Stomach (tissue), 9 donors: ENCODE data around the gene NEO1. TPM values are rescaled to one million over a fixed set of nuclear protein-coding genes. Genes with fewer than 3 reads are reported as not detected.
"Not testable (repeated sequence)": the region's sequence is repeated elsewhere in the genome, so short reads cannot be mapped to it uniquely, and the experiment has no call there.

Source experiments
- DNase-seq, 2 donors: peaks; one replicate each; pipeline versions ENCODE4 v3.0.0 to v3.0.0-alpha.2; 2013 to 2019
- H3K27ac ChIP-seq, 5 donors: fragments of 200-600 bp in 4 of 5; sonication (generic) in 4 of 5; one replicate each; pipeline ENCODE4 v1.5.1; 2013 to 2019; ENCODE audit warnings: mild to moderate bottlenecking in 1 of 5, moderate library complexity in 1 of 5
- H3K27me3 ChIP-seq, 3 donors: fragments of 200-600 bp; sonication (generic); one replicate each; pipeline ENCODE4 v1.5.1; 2017 to 2019; ENCODE audit warnings: mixed run types in 1 of 3
- H3K36me3 ChIP-seq, 4 donors: fragments of 200-600 bp; sonication (generic); 1 replicate in 3 of 4; 2 replicates in 1 of 4; pipeline ENCODE4 v1.5.1; 2016 to 2019
- H3K4me1 ChIP-seq, 4 donors: fragments of 200-600 bp; sonication (generic); one replicate each; pipeline ENCODE4 v1.5.1; 2016 to 2019
- H3K4me3 ChIP-seq, 4 donors: fragments of 200-600 bp; sonication (generic) in 3 of 4; one replicate each; pipeline ENCODE4 v1.5.1; 2016 to 2019; ENCODE audit warnings: mild to moderate bottlenecking in 1 of 4
- H3K9me3 ChIP-seq, 4 donors: fragments of 200-600 bp; sonication (generic); one replicate each; pipeline ENCODE4 v1.5.1; 2016 to 2019
- EP300 ChIP-seq: sonication (generic); formaldehyde crosslinking; IDR thresholded peaks from one replicate; pipeline ENCODE4 v1.6.1; 2017; ENCODE audit warnings: antibody characterized with exemption
- POLR2A ChIP-seq, 4 donors: fragments of 450-650 bp; IDR thresholded peaks; one replicate each; pipeline ENCODE4 v1.6.1; 2016; ENCODE audit warnings: antibody characterized with exemption in 4 of 4, control low read depth in 2 of 4, mild to moderate bottlenecking in 1 of 4, moderate library complexity in 1 of 4
- POLR2AphosphoS5 ChIP-seq, 3 donors: sonication (generic); formaldehyde crosslinking; IDR thresholded peaks; one replicate each; pipeline ENCODE4 v1.6.1; 2016; ENCODE audit warnings: antibody characterized with exemption in 3 of 3
- WGBS, 5 donors: extraction: QIAGEN DNeasy Blood & Tissue Kit in 3 of 5; methylation state at CpG; one replicate each; pipeline versions ENCODE4 v1.1.5 to v1.1.7; 2013 to 2018; 5-methylcytosine and 5-hydroxymethylcytosine counted together
- intact Hi-C: fragments of 100-400 bp; cut with DNase I; formaldehyde crosslinking; loops from one replicate; pipeline ENCODE4 v1.15.1; 2023; ENCODE audit warnings: low total_unique reads
- polyA plus RNA-seq, 3 donors: library from polyadenylated mRNA; stranded (reverse); fragments of 200-250 nt; gene quantifications; one replicate each; pipeline ENCODE4 v1.2.3, GENCODE V29; 2013
- total RNA-seq, 5 donors: library from RNA; depleted of rRNA; stranded (reverse); fragments of >200 nt; gene quantifications; one replicate each; pipeline versions ENCODE4 v1.1.0 to v1.2.3, GENCODE V29; 2014 to 2016
- TF ChIP-seq, protein P1 (sequence below), 7 experiments: fragments of 450-650 bp in 4 of 7; fragments of 200-600 bp in 3 of 7; sonication (generic) in 3 of 7; IDR thresholded peaks; one replicate each; pipeline ENCODE4 v1.5.1; 2016 to 2019; ENCODE audit warnings: antibody characterized with exemption in 7 of 7, control low read depth in 2 of 7, mild to moderate bottlenecking in 1 of 7
- donor health status: healthy with polysubstance abuse.
- donor health status: Bipolar disorder and iron deficiency.
- donor health status: healthy.

NEO1 gene
- total and polyA plus RNA-seq, 8 donors = 4.7 to 182 (median 17.3) TPM

DNA sequence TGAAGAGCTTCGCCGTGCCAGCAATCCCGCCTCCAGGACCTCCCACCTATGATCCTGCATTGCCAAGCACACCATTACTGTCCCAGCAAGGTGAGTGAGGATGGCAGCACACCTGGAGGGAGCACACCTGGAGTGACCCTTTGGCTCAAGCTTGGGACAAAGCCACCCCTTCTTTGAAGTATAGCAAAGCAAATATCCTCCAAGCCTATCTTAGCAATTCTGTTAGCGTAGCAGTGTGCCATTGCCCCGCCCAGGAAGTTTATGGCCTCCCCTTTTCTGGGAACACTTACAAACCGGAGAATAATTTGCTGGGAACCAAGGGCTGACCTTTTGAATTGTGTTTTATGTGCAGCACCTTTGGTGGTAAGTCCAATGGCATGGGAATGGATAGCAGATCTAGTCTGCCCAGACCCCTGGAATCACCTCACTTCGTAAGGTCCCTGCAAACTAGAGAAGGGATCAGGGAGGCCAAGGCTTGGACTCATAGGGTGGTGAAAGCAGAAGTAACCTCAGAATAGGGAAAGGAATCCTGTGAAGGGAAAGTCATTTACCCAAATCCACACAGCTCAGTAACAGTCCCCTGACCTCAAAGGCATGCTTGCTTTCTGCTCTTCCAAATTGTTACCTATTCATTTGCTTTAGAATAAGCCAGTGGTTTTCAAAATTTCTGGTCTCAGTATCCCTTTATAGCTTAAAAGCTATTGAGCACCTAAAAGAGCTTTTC lies 246.4 kb downstream of the NEO1 start:
- H3K4me3 ChIP-seq = no peak overlapping the region
- H3K36me3 ChIP-seq = peaks cover 18 to 100% (median 97%) of the 10 kb centered on the region in 4 donors
- WGBS, 5 donors = 72 to 87% (median 76%) methylated on average over 7 of the region's 7 CpGs
- intact Hi-C loops = no loop called here
- no peak overlapping the region for H3K27ac ChIP-seq
- TF ChIP-seq, protein P1, sequence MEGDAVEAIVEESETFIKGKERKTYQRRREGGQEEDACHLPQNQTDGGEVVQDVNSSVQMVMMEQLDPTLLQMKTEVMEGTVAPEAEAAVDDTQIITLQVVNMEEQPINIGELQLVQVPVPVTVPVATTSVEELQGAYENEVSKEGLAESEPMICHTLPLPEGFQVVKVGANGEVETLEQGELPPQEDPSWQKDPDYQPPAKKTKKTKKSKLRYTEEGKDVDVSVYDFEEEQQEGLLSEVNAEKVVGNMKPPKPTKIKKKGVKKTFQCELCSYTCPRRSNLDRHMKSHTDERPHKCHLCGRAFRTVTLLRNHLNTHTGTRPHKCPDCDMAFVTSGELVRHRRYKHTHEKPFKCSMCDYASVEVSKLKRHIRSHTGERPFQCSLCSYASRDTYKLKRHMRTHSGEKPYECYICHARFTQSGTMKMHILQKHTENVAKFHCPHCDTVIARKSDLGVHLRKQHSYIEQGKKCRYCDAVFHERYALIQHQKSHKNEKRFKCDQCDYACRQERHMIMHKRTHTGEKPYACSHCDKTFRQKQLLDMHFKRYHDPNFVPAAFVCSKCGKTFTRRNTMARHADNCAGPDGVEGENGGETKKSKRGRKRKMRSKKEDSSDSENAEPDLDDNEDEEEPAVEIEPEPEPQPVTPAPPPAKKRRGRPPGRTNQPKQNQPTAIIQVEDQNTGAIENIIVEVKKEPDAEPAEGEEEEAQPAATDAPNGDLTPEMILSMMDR (IDR thresholded peaks at IDR 0.05) = no peak
- no peak for TF ChIP-seq POLR2A (IDR thresholded peaks at IDR 0.05)
- no peak for TF ChIP-seq EP300
- no peak for TF ChIP-seq POLR2AphosphoS5 (IDR thresholded peaks at IDR 0.05)
- no peak for DNase-seq
- H3K27me3 ChIP-seq = no peaks in the 10 kb centered on the region
- H3K9me3 ChIP-seq = no peaks in the 10 kb centered on the region
- no peaks in the 10 kb centered on the region for H3K4me1 ChIP-seq

DNA sequence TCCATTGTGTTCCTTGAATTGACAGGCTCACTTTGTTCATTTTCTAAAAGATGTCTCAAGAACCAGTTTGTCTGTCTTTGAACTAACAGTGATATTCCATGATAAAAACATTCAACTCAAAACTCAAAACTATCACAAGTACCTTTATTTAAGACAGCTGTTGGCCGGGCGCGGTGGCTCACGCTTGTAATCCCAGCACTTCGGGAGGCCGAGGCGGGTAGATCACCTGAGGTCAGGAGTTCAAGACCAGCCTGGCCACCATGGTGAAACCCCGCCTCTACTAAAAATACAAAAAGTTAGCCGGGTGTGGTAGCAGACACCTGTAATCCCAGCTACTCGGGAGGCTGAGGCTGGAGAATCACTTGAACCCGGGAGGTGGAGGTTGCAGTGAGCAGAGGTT lies 248.0 kb downstream of the NEO1 start:
- WGBS, 5 donors = 84 to 94% (median 88%) methylated on average over 11 of the region's 11 CpGs
- H3K36me3 ChIP-seq = peaks cover 18 to 97% (median 95%) of the 10 kb centered on the region in 4 donors
- H3K4me1 ChIP-seq, H3K27me3 ChIP-seq, H3K27ac ChIP-seq, intact Hi-C loops, DNase-seq, H3K9me3 ChIP-seq, H3K4me3 ChIP-seq: not testable (repeated sequence)

DNA sequence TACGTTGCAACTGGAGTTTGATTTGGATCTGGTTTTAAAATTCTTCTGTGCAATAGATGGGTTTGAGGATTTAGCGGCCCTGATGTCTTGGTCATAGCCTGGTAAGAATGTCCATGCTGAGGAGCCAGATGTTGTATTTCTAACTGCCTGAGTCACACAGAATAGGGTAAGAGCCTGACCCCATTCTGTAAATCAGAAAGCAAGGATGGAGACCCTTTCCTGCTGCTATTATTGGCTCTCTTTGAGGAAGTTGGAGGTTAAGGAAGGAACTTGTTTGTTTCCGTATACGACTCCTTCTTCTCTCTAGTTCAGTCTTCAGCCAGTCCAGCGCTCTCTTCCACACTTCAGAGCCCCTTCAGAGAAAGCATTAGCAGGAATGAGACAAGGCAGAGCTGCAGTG lies 251.4 kb downstream of the NEO1 start:
- peaks cover 16 to 87% (median 77%) of the 10 kb centered on the region in 4 donors for H3K36me3 ChIP-seq
- no peaks in the 10 kb centered on the region for H3K27me3 ChIP-seq
- H3K27ac ChIP-seq = no peak overlapping the region
- H3K4me3 ChIP-seq = no peak overlapping the region
- H3K9me3 ChIP-seq = no peaks in the 10 kb centered on the region
- TF ChIP-seq, protein P1 (IDR thresholded peaks at IDR 0.05) = no peak
- TF ChIP-seq POLR2A (IDR thresholded peaks at IDR 0.05) = no peak
- no peak for TF ChIP-seq EP300
- TF ChIP-seq POLR2AphosphoS5 (IDR thresholded peaks at IDR 0.05) = no peak
- H3K4me1 ChIP-seq = no peaks in the 10 kb centered on the region
- WGBS, 5 donors = 60 to 89% (median 79%) methylated on average over 5 of the region's 5 CpGs
- intact Hi-C loops = no loop called here
- DNase-seq = no peak

DNA sequence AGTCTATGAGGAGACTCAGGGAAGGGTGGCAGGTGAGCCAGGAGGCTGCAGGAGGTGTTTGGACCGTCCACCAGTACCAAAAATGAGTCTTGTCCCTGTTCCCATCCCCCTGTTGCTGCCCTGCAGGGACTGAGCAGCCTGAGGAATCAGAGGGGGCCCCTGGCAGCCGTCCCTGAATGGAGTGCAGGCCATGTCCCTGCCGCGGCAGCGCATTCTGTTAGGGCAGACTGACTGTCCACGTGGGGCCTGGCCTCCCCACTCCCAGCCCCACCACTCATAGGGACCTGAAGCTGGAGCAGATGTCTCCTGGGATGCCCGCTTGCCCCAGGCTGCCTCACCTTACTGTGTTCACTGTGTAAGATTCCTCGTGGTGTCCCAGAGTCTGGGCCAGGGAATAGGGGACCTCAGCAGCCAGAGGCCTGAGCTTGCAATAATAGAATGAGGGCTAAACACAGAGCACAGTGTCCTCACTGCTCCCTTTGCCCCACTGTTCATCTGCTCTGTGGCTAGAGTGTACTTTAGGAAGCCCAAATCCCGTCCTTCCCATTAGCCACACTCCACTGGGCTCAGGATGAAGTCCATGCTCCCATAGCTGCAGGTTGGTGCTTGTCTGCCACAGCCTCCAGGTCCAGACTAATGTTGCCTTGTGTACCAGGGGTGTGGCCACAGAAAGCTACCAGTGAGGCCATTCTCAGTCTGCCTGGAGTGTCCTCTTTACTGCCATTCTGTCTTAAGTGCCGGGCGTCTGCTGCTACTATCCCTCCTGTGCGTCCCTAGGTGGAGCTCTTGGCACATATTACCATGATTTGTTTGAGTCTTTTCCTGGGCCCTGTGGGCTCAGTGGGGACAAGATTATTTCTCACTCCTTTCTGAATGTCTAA lies 253.3 kb downstream of the NEO1 start:
- peak in 1 of 2 donors; percentile 79 for DNase-seq
- Histone ChIP-seq H3K36me3 (peaks cover 12 to 68% (median 58%) of the 10 kb centered on the region in 4 donors), H3K27me3 (no peaks in the 10 kb centered on the region), H3K27ac (no peak overlapping the region), H3K4me3 (no peak overlapping the region), H3K9me3 (no peaks in the 10 kb centered on the region), H3K4me1 (no peaks in the 10 kb centered on the region)
- intact Hi-C loops = no loop called here
- TF ChIP-seq POLR2AphosphoS5 (IDR thresholded peaks at IDR 0.05) (no peak), EP300 (no peak), POLR2A (IDR thresholded peaks at IDR 0.05) (no peak)
- TF ChIP-seq, protein P1 (IDR thresholded peaks at IDR 0.05) = no peak
- 72 to 84% (median 79%) methylated on average over 8 to 12 of the region's 12 CpGs for WGBS, 5 donors
